ENCODE results near the gene MOK. TPM values are rescaled to one million over a fixed set of nuclear protein-coding genes. Genes with fewer than 3 reads are reported as not detected.
"Not testable (repeated sequence)": the region's sequence is repeated elsewhere in the genome, so short reads cannot be mapped to it uniquely, and the experiment has no call there.

MOK gene
- total RNA-seq, 1 experiment from 2014 or later: 38.4 TPM

- no peak for DNase-seq (ENCODE audit: low read depth)
Measured at GRCh38 chr14:102248121-102248520, 56.8 kb downstream of the MOK start.

DNA sequence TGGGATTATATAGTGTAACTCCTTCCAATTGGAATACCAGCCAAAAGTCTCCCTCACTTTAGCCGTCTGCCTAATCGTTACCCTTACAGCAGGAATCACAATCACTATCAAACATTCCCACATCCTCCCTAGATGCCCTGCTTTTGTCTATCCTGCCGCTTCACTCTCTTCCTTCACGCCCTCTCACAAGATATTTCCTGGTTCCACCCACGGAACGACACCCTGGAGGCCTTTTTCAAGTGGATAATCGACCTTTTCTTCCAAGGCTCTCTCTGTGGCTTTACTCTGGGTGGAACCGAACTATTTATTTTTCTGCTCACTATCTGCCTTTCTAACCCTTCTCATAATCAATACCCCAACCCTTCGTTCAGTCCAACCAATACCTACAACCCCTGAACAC, 58.9 kb downstream of the MOK start:
- no peak for DNase-seq (ENCODE audit: low read depth)

DNA sequence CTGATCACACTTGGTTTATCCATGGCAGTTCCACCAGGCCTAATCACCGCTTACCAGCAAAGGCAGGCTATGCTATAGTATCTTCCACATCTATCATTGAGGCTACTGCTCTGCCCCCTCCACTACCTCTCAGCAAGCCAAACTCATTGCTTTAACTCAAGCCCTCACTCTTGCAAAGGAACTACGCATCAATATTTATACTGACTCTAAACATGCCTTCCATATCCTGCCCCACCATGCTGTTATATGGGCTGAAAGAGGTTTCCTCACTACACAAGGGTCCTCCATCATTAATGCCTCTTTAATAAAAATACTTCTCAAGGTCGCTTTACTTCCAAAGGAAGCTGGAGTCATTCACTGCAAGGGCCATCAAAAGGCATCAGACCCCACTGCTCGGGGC, 61.2 kb downstream of the MOK start:
- not testable (repeated sequence) for DNase-seq (ENCODE audit: low read depth)

DNA sequence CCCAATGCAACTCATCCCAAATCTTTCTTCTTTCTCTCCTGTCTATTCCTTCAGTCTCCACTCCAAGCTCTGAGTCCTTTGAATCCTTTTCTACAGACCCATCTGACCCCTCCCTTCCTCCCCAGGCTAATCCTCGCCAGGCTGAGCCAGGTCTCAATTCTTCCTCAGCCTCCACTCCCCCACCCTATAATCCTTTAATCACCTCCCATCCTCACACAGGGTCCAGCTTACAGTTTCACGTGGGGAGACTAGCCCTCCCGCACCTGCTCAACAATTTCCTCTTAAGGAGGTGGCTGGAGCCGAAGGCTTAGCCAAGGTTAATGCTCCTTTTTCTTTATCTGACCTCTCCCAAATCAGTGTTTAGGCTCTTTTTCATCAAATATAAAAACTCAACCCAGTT, 63.8 kb downstream of the MOK start:
- no peak for DNase-seq (ENCODE audit: low read depth)

- peak; percentile 52 for DNase-seq (ENCODE audit: low read depth)
Measured at GRCh38 chr14:102240481-102240880, 64.5 kb downstream of the MOK start.

DNA sequence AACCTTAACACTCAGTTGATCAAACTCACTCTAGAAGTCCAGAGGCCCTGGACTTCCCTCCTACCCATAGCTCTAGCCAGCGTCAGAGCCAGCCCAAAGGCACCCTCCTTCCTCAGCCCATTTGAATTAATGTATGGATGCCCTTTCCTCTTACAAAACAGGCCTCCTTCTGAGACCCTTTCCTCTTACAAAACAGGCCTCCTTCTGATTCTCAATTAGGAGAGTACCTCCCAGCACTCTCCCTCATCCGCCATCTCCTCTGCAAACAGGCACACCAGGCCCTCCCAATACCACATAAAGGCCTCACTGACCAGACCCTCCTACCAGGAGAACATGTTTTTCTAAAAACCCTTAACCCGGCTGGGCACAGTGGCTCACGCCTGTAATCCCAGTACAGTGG, 65.7 kb downstream of the MOK start:
- no peak for DNase-seq (ENCODE audit: low read depth)

GRCh38 chr14:102238766-102239165, 66.2 kb downstream of the MOK start:
- no peak for DNase-seq (ENCODE audit: low read depth)

DNA sequence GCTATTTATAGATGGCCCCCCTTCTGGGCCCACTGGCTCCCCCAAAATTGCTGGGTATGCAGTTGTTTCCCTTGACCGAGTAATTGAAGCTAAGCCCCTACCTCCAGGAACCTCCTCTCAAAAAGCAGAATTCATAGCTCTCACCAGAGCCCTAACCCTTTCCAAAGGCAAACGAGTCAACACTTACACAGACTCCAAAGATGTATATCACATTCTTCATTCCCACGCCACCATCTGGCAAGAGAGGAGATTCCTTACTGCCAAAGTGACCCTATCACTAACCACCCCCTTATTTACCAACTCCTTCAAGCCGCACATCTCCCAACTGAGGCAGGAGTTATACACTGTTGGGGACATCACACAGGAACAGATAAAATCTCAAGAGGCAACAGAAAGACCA, 66.8 kb downstream of the MOK start:
- no peak for DNase-seq (ENCODE audit: low read depth)

DNA sequence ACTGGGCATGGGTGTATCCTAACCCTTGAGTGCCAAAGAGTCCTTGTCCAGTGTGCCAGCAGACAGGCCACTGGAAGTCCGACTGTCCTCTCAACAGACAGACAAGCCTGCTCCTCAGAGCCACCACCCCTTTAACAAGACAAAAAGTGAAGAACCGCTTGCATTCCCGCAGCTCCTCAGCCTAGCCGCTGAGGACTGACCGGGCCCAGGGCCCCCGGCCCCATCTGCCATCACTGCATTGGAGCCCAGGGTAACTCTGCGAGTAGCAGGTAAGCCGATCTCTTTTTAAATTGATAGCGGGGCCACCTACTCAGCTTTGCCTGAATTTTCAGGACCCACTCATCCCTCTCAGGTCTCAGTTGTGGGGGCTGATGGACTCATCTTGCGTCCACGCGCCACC, 68.9 kb downstream of the MOK start:
- no peak for DNase-seq (ENCODE audit: low read depth)

GRCh38 chr14:102235275-102235897, 69.6 kb downstream of the MOK start:
- peak; percentile 81 for DNase-seq (ENCODE audit: low read depth)

DNA sequence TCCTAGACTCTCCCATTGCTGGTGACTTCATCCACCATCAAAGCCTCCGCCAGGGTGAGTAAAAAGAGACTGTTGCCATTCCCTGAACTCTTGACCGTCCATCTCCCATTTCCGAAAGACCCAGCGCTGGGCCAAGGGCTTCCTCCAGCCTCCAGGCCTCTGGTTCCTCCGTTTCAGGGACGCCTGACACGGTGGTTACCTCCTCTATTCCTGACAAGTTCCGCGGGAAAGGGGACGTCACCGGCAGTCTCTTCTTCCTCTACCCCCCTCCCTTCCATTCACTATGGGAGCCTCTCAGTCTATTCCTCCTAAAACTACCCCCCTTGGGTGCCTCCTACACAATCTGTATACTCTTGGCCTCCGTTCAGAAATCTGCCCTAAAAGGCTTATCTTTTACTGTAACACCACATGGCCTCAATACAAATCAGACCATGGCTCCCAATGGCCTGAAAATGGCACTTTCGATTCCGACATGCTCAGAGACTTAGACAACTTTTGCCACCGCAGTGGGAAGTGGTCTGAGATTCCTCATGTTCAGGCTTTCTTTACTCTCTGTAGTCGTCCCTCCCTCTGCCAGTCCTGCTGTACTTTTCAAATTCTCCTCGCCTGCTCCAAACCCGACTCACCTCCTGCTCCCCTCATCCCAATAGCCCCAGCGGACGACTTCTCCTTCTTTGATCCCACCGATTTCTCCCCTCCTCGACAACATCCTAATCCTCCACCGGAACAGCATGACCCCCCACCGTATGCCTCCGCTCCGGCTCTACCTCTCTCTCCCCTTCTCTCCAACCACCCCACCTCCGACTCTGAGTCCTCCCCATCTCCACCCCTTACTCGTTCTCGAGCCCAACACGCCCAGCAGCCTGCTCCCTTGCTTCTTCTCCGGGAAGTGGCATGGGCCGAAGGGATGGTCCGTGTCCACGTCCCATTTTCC, 70.4 kb downstream of the MOK start:
- peak; percentile 72 for DNase-seq (ENCODE audit: low read depth)

DNA sequence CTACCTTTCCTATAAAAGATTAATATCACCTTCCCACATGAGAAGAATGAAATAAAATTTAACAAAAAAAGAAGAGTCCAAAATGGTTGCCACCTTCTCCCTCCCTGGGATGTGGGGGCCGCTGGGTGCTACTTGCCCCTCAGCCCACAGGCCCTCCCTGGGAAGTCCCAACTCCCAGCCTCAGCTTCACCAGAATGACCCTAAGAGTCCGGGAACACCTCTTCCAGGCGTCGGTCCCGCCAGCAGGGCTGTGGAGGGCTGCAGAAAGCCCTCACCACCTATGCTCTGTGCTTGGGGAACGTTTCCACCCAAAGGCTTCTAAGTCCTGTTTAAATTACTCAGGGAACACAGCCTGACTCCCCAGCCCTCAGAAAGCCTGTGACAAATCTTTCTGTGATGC, 71.9 kb downstream of the MOK start:
- DNase-seq (ENCODE audit: low read depth): no peak

DNA sequence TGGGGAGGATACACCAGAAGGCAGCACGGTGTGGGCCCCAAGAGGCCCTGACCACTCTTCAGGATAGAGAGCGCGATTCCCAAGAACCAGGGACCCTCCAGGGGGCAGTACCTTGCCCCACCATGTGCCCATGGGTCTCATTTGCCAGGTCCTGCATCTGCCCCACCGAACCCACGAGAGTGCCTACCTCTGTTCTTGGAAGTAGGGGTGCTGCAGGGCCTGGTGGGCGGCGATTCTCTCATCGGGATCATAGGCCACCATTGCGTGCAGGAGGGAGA, 72.7 kb downstream of the MOK start:
- DNase-seq (ENCODE audit: low read depth): no peak

- no peak for DNase-seq (ENCODE audit: low read depth)
Measured at GRCh38 chr14:102231476-102232347, 73.3 kb downstream of the MOK start.

DNA sequence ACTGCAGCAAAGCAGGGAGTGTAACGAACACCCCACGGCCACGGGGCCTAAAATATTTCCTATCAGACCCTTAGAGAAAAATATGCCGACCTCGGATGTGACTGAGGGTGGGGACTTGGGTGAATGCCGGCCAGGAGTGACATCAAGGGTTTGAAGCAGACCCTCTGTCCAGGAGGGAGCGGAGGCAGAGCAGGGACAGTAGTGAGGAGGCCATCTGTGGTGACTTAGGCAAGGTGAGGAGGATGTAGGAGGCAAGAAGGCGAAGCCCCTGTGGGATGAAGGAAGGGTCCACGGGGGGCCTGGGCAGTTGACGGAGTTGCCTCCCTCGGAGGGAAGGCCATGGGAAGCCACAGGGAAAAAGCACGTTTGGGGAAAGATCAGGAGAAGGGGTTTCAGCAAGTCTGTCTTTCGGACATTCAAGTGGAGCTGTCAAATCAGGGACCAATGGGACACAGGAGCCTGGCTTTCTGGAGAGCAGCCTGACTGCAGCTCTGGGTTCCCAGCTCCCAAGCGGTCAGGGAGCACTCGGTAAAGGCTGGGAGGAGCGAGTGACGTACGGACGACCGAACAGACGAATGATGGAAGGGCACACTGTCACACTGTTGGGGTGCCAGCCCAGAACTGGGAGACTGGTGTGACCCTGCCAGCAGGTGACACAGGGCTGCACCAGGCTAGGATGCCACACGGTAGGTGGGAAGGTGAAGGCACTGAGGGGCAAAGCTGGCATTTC, 74.3 kb downstream of the MOK start:
- no peak for DNase-seq (ENCODE audit: low read depth)

GRCh38 chr14:102229739-102230092, 75.2 kb downstream of the MOK start:
- no peak for DNase-seq (ENCODE audit: low read depth)

DNA sequence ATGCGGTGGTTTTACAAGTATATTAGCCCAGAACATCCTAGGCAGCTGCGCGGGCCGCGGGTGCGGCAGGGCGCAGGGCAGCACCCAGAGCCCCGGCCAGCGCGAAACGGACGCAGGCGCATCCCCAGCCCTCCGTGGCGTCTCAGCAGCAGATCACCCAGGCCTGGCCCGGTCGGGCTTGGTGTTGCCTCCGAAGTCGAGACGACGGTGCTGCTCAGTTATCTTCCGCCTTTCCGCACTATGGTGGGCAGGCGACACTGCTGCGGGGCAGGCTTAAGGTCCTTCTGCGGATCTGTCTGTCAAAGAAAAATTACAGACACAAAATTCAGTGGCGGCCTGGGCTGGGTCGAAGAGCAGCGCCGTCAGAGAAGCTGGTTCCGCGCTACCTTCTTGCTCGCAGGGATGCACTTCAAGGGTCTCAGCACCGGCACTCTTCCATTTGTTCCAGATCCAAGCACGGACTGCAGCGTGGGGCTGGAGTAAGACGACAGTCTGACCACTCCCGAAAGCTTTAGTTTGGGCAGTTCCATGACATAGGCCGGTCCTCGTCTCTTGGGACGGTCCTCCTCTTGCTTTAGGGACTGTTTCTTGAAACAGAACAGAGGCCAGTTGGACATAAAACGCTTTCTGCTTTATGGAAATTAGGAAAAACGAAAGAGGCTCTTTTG, 75.8 kb downstream of the MOK start:
- DNase-seq (ENCODE audit: low read depth): no peak

DNA sequence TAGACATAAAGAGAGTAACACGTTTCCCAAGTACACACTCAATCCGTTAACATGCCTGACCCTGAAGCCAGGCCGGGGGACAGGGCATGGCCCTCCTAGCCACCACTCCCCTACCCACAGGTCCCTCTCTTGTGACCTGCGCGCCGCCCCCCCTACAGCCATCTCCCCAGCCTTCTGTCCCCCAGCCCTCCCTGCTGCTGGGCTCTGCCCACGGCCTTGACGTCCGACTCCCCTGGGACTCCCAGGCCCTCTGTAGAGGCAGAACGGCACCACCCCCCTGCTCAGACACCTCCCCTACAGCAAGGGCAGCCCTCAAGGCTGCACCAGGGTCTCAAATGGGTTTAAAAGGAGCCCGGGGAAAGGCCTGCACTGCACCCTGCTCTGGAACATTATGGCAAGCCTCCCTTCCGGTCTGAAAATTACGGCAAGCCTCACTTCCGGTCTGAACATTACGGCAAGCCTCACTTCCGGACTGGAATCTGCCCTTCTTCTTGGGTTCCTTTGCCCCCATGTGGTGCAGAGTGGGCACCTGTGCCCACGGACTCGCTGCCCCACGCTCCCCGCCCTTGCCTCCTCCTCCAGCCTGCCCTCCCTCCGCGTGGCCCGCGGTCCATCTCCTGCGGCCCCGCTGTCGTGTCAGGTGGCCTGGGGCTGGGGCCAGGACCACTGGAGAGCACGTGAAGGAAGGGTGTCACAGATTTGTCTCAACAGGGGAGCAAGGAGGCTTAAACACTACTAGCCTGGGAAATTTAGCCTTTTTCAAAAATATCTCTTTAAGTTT, 77.6 kb downstream of the MOK start:
- no peak for DNase-seq (ENCODE audit: low read depth)

- DNase-seq (ENCODE audit: low read depth): no peak
Measured at GRCh38 chr14:102226356-102227125, 78.4 kb downstream of the MOK start.

GRCh38 chr14:102225936-102226335, 79.0 kb downstream of the MOK start:
- DNase-seq (ENCODE audit: low read depth): no peak
